GM21723 (cell line): ENCODE measurements around the gene MMP20.
A peak's percentile ranks its signal among the peaks of the same experiment; 100 is the strongest.

Source experiments
- ATAC-seq: cut with Tn5 transposase; IDR thresholded peaks from one replicate; pipeline ENCODE4 v1.9.1; 2021; ENCODE audit warnings: mild to moderate bottlenecking, moderate library complexity; ENCODE audit not compliant: unreplicated experiment

Gene MMP20

GRCh38 chr11:102561636-102562035 lies 63.5 kb downstream of the MMP20 start:
- ATAC-seq, result no peak

- peak; percentile 80 for ATAC-seq
Observed at GRCh38 chr11:102560555-102561011, 64.5 kb downstream of the MMP20 start.

DNA sequence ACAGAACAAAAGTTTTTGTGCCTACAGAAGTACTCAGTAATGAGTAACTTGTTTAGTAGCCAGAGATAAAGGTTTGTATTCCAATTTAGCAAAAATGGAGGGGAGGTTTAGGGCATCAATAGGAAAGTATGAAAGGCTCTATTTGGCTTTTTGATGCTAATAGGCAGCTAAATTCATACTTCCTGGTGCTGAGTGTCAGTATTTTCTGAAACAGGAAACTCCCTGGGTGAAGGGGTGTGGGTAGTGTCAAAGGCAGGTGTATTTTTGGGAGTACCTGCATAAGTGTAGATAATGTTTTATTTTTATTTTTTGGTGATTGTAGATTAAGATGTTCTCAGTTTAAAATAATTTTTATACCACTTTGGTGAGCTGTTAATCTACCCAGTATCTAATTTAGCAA lies 65.3 kb downstream of the MMP20 start:
- peak; percentile 50 for ATAC-seq

DNA sequence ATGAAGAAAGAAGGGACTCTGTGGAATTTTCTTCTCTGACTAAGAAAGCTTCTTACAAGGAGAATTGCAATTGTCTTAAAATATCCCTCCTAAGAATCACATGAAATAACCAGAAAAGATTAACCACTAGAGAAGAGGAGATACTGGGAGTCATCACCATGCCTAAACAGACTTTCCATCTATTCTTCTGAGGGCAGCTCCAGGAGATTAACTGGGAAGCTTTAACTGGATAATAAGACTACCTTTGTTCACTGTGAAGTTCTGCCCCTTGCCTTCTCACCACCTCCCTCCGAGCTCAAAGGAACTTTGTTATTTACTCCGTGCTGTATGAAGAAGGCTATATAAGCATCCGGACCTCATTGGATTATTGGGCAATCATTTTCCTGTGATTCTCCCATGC lies 70.0 kb downstream of the MMP20 start:
- ATAC-seq, result no peak

DNA sequence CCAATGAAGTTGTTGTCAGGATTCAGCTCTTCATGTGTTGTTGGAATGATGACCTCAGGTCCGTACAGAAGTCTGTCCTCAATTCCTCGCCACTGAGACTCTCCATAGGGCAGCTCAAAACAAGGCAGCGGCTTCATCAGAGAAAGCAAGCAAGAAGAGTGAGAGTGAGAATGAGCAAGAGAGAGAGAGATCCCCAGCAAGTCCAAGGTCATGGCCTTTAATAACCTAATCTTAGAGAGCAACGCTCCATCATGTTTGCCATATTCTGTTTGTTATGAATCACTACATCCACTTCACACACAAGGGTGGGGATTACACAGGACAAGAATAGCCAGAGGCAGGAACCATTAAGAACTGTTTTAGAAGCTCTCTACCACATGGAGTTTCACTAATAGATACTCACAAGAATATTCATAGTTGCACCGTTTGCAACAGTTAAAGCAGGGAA lies 71.3 kb downstream of the MMP20 start:
- ATAC-seq, result peak; percentile 77

- no peak for ATAC-seq
Observed at GRCh38 chr11:102552447-102553194, 72.5 kb downstream of the MMP20 start.

DNA sequence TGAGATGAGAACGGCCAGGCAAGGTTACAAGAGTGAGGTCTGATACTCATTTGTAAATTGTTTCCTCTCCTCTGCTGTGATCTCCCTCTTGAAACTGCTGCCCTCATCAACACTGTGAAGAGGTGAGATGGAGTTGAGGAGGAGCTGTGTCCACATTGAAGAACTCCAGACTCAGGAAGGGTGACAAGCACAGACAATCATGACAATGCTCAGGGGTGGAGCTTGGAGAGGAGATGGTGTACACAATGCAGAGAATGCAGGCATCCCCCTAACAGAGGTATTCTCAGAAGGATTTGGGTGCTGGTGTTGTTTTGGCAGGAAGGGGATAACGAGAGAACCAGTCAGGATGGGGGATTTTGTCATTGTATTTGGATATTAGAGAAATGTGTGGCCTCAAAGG lies 73.1 kb downstream of the MMP20 start:
- no peak for ATAC-seq

GRCh38 chr11:102551169-102551781 lies 73.9 kb downstream of the MMP20 start:
- ATAC-seq, result no peak

GRCh38 chr11:102546923-102547471 lies 78.1 kb downstream of the MMP20 start:
- ATAC-seq, result peak; percentile 71

DNA sequence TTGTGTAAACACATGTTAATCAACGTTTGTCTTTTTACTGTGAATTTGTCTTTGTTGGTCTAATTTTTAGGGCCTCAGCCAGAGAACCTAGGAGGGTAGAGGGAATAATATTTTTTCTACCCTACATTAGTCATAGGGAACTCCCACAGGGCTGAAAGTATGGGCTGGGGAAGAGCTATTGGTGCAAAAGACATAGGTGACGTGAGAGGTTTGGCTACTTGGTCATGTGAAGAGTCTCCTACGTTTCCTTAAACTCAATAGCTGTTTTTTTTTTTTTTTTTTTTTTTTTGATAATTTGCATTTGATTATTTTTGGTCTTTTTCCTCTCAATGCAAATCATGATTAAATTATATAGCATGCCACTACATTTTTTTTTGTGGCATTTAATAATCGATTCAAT lies 78.7 kb downstream of the MMP20 start:
- peak; percentile 66 for ATAC-seq

DNA sequence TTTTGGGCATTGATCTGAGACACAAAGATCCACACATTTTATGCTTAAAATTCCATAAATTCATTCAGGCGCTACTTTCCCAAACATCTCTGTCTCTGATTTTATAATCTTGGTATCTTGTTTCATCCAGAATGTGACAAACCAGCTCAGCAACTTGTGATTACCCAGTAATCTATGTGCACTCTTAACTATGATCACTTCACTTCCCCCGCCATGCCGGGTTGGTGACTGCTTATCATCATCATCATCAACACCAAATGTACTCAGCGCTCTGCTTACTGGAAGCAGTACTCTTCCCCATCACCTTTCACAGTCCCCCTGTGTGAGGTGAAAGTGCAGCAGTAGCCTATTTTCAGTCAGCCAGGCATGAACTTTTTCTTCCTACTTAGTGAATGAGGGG lies 79.4 kb downstream of the MMP20 start:
- ATAC-seq, result no peak

DNA sequence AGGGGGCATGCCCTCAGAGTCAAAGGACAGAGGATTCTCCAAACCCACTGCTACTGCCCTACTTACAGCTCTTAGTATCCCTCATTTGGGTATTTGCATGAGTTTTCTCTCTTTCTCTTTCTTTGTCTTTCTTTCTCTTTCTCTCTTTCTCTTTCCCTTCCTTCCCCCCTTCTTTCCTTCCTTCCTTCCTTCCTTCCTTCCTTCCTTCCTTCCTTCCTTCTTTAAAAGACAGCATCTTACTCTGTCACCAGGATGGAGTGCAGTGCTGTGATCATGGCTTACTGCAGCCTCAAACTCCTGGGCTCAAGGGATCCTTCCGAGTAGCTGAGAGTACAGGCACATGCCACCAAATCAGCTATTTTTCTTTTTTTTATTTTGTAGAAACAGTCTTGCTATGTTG lies 80.5 kb downstream of the MMP20 start:
- ATAC-seq, result no peak

GRCh38 chr11:102539567-102539966 lies 85.6 kb downstream of the MMP20 start:
- no peak for ATAC-seq

GRCh38 chr11:102538932-102539331 lies 86.2 kb downstream of the MMP20 start:
- ATAC-seq, result no peak

GRCh38 chr11:102534261-102534872 lies 90.8 kb downstream of the MMP20 start:
- no peak for ATAC-seq

DNA sequence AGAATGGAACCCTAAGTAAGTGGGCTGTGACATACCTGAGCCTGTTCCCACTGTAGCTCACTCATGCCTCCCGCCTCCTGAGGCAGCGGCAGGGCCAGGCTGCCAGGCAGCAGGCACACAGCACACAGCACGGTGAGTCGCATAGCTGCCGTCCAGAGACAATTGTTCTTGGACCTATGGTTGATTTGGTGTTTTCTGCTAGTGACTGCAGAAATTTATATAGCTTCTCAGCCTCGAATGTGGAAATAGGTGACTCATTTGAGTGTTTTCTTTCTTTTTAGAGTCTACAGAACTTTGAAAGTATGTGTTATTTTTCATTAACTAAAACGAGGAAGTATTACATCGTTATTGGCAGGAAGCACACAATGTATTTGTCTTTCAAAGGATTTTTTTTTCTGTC lies 94.6 kb downstream of the MMP20 start, which contains the start of gene MMP7:
Gene MMP7, minus strand, starts transcription at position 190 of the 400 bp plus-strand sequence. Its CDS starts 47 bp downstream, at position 143.
- no peak for ATAC-seq

- no peak for ATAC-seq
Observed at GRCh38 chr11:102528618-102529017, 96.5 kb downstream of the MMP20 start.

DNA sequence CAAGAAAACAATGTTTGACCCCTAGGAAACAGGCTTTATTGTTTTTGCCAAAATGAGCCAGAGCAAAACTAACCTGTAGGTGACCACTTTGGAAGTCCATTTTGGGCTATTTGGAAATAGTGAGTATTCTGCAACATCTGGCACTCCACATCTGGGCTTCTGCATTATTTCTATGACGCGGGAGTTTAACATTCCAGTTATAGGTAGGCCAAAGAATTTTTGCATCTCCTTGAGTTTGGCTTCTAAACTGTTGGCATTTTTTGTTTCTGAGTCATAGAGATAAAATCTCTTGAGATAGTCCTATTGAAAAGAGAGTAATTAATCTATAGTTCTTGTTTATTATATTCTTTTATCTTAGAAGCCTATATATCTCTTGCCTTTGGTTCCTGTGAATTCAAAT lies 97.4 kb downstream of the MMP20 start:
- ATAC-seq, result no peak

DNA sequence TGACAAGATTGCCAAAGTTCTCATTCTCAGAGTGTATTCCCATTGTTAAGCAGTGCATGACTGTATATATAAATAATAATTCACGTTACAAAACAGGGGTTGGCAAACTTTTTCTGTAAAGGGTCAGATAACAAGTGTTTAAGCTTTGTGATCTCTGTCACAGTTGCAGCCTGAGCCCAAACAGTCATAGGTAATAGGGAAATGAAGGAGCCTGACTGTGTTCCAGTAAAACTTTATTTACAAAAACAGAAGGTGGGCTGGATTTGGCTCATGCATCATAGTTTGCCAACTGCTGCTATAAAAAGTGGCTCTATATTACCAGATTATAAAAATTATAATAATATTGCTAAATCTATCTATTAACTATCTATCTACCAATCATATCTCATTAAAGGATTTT lies 98.1 kb downstream of the MMP20 start:
- ATAC-seq, result no peak
